ENCODE data around the gene KIF19.

DNA sequence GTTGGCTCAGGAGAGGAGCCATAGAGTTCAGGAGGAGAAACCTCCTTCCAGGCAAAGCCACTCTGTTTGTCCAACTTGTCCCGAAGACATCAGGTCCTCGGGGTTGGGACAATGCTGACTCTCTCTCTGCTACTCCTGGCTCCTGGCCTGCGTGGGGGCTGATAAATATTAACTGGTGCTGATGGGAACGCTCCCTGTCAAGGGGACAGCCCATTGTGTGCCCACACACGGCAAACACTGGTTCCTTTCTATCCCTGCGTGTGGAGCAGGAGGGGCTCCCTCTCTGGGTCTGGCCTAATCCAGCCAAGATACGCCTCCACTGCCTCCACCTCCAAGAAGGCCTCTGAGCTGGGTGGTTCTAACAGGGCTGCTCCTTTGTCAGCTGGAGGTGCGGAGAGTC is 4.4 kb downstream of the KIF19 start:
- TF ChIP-seq POLR2AphosphoS5 (IDR thresholded peaks at IDR 0.05; ENCODE audit: low read depth, low read length) = no peak
- TF ChIP-seq, protein P1, sequence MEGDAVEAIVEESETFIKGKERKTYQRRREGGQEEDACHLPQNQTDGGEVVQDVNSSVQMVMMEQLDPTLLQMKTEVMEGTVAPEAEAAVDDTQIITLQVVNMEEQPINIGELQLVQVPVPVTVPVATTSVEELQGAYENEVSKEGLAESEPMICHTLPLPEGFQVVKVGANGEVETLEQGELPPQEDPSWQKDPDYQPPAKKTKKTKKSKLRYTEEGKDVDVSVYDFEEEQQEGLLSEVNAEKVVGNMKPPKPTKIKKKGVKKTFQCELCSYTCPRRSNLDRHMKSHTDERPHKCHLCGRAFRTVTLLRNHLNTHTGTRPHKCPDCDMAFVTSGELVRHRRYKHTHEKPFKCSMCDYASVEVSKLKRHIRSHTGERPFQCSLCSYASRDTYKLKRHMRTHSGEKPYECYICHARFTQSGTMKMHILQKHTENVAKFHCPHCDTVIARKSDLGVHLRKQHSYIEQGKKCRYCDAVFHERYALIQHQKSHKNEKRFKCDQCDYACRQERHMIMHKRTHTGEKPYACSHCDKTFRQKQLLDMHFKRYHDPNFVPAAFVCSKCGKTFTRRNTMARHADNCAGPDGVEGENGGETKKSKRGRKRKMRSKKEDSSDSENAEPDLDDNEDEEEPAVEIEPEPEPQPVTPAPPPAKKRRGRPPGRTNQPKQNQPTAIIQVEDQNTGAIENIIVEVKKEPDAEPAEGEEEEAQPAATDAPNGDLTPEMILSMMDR (IDR thresholded peaks at IDR 0.05) = no peak
- TF ChIP-seq, protein P2, sequence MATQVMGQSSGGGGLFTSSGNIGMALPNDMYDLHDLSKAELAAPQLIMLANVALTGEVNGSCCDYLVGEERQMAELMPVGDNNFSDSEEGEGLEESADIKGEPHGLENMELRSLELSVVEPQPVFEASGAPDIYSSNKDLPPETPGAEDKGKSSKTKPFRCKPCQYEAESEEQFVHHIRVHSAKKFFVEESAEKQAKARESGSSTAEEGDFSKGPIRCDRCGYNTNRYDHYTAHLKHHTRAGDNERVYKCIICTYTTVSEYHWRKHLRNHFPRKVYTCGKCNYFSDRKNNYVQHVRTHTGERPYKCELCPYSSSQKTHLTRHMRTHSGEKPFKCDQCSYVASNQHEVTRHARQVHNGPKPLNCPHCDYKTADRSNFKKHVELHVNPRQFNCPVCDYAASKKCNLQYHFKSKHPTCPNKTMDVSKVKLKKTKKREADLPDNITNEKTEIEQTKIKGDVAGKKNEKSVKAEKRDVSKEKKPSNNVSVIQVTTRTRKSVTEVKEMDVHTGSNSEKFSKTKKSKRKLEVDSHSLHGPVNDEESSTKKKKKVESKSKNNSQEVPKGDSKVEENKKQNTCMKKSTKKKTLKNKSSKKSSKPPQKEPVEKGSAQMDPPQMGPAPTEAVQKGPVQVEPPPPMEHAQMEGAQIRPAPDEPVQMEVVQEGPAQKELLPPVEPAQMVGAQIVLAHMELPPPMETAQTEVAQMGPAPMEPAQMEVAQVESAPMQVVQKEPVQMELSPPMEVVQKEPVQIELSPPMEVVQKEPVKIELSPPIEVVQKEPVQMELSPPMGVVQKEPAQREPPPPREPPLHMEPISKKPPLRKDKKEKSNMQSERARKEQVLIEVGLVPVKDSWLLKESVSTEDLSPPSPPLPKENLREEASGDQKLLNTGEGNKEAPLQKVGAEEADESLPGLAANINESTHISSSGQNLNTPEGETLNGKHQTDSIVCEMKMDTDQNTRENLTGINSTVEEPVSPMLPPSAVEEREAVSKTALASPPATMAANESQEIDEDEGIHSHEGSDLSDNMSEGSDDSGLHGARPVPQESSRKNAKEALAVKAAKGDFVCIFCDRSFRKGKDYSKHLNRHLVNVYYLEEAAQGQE (IDR thresholded peaks at IDR 0.05; ENCODE audit: insufficient read depth in 1 of 2, low read depth in 2 of 2, low read length in 1 of 2) = no peak
- no peak for TF ChIP-seq TCF7L2 (IDR thresholded peaks at IDR 0.05; ENCODE audit: low read depth, low read length)
